GM12892 (cell line): Measurements from ENCODE around the gene PIGU.

Experiments
- POLR2A ChIP-seq: IDR thresholded peaks from 2 replicates; pipeline ENCODE4 v1.6.1; 2011; ENCODE audit warnings: low read depth, low read length, control low read depth
- POLR2AphosphoS5 ChIP-seq: IDR thresholded peaks from 2 replicates; pipeline ENCODE4 v1.6.1; 2011; ENCODE audit warnings: low read depth, low read length, control low read depth

DNA sequence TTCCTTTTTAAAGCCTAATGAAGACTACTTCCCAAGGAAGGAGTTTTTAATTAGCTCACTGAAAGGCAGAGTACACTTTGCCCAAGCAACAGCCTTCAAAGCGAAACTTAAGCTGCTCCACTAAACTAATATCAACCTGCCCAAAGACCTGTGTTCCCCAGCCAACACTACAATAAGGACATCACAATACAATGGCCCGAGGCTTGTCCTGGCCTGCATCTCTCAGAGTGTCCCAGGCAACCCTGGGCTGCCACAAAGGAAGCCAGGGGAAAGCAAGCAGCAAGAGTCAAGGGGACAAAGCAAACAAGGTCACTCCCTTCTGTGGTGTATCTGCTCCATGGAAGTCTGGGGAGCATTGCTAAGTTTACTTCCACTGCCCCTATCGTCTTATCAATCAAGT is 52.3 kb downstream of the PIGU start:
- TF ChIP-seq POLR2A (no peak), POLR2AphosphoS5 (no peak)
